Endothelial cell of umbilical vein (primary cell): ENCODE results near the gene CYP1A1. TPM values are rescaled to one million over a fixed set of nuclear protein-coding genes. Genes with fewer than 3 reads are reported as not detected.

ENCODE experiments used
- BruUV-seq: library from RNA; stranded (reverse); fragments of 400-500 nt; replicated peaks from 2 replicates; lab custom pipeline; 2021; lab: Mats Ljungman, UMichigan
- CTCF ChIA-PET: fragments of 300-600, 350-600 bp; sonication (Branson Sonifier 250); formaldehyde crosslinking; loops from one replicate; lab custom pipeline; 2021; ENCODE audit warnings: antibody characterized with exemption, inconsistent platforms; lab: Charles Lee
- POLR2A ChIA-PET: fragments of 300-600, 350-600 bp; sonication (Branson Sonifier 250); formaldehyde crosslinking; loops from one replicate; lab custom pipeline; 2021; ENCODE audit warnings: antibody characterized with exemption, inconsistent platforms; lab: Charles Lee
- DNase-seq: peaks from one replicate; pipeline ENCODE4 v3.0.0-alpha.2; 2011; ENCODE audit warnings: low read depth, low spot score
- FAIRE-seq: peaks from 2 replicates; lab custom pipeline; 2011; peaks lifted over from hg19 to GRCh38; lab: Jason Lieb, UNC
- H2AFZ ChIP-seq: 2 replicates; pipeline ENCODE4 v1.6.0; 2012; ENCODE audit warnings: low read depth, low read length, control low read depth, inconsistent platforms
- H3K27ac ChIP-seq: 2 replicates; pipeline ENCODE4 v1.5.1; 2011; ENCODE audit warnings: low read depth, mild to moderate bottlenecking, control low read depth, low read length, moderate library complexity; ENCODE audit not compliant: insufficient read depth
- H3K27me3 ChIP-seq, 2 experiments: 2 replicates each; pipeline versions ENCODE4 v1.6.0 to v1.6.1; 2011; ENCODE audit warnings: low read length in 2 of 2, mixed read lengths in 1 of 2; ENCODE audit not compliant: control insufficient read depth in 2 of 2, insufficient read depth in 2 of 2
- H3K36me3 ChIP-seq, 2 experiments: 2 replicates in 1 of 2; 3 replicates in 1 of 2; pipeline ENCODE4 v1.5.1; 2011; ENCODE audit warnings: low read length in 2 of 2, mild to moderate bottlenecking in 1 of 2, moderate library complexity in 1 of 2; ENCODE audit not compliant: control insufficient read depth in 2 of 2, insufficient read depth in 2 of 2; ENCODE audit errors: extremely low read depth in 1 of 2
- H3K4me1 ChIP-seq: 3 replicates; pipeline ENCODE4 v1.5.1; 2011; ENCODE audit warnings: mild to moderate bottlenecking, low read length; ENCODE audit not compliant: control insufficient read depth, insufficient read depth; ENCODE audit errors: extremely low read depth
- H3K4me2 ChIP-seq: 2 replicates; pipeline ENCODE4 v1.6.1; 2011; ENCODE audit warnings: low read length, control low read depth, mixed read lengths; ENCODE audit not compliant: insufficient read depth
- H3K4me3 ChIP-seq, 3 experiments: fragments of 200-600 bp in 1 of 3; sonication (generic), shearing (Covaris generic) in 1 of 3; replicated peaks in 1 of 3; 2 replicates each; pipeline ENCODE4 v1.5.1; 2011 to 2016; ENCODE audit warnings: control low read depth in 3 of 3, low read length in 3 of 3, mild to moderate bottlenecking in 2 of 3, inconsistent platforms in 1 of 3, low read depth in 1 of 3, moderate library complexity in 1 of 3; ENCODE audit not compliant: insufficient read depth in 1 of 3
- H3K79me2 ChIP-seq: 2 replicates; pipeline ENCODE4 v1.6.0; 2012; ENCODE audit warnings: low read length, inconsistent platforms; ENCODE audit not compliant: control insufficient read depth, insufficient read depth
- H3K9ac ChIP-seq: replicated peaks from 2 replicates; pipeline ENCODE3; 2011; ENCODE audit warnings: low read length, control low read depth; ENCODE audit not compliant: insufficient read depth; ENCODE audit errors: extremely low read depth
- H3K9me1 ChIP-seq: replicated peaks from 3 replicates; pipeline ENCODE4 v1.6.0; 2011; ENCODE audit warnings: mild to moderate bottlenecking, low read length; ENCODE audit not compliant: control insufficient read depth, insufficient read depth; ENCODE audit errors: extremely low read depth
- H3K9me3 ChIP-seq: replicated peaks from 2 replicates; pipeline ENCODE4 v1.5.1; 2012; ENCODE audit warnings: low read length, inconsistent platforms; ENCODE audit not compliant: control insufficient read depth, insufficient read depth
- H4K20me1 ChIP-seq: replicated peaks from 2 replicates; pipeline ENCODE3; 2011; ENCODE audit warnings: mild to moderate bottlenecking, low read length; ENCODE audit not compliant: control insufficient read depth, insufficient read depth; ENCODE audit errors: extremely low read depth
- EZH2 ChIP-seq: IDR thresholded peaks from 2 replicates; pipeline ENCODE4 v1.6.1; 2012; ENCODE audit warnings: borderline replicate concordance, low read depth, mild to moderate bottlenecking, moderate library complexity, low read length, inconsistent platforms; ENCODE audit not compliant: severe bottlenecking
- FOS ChIP-seq: IDR thresholded peaks from 2 replicates; pipeline ENCODE4 v1.6.1; 2011; ENCODE audit warnings: mild to moderate bottlenecking, low read length, moderate library complexity, borderline replicate concordance; ENCODE audit not compliant: insufficient read depth
- GATA2 ChIP-seq: IDR thresholded peaks from 2 replicates; pipeline ENCODE4 v1.7.0; 2011; ENCODE audit warnings: low read depth, mild to moderate bottlenecking, moderate library complexity, mixed read lengths, low read length; ENCODE audit not compliant: insufficient read length, insufficient read depth
- JUN ChIP-seq: IDR thresholded peaks from 2 replicates; pipeline ENCODE4 v1.6.1; 2011; ENCODE audit warnings: borderline replicate concordance, low read depth; ENCODE audit not compliant: insufficient read length, insufficient read depth
- MYC ChIP-seq: IDR thresholded peaks from one replicate; pipeline ENCODE4 v1.6.1; 2011; ENCODE audit warnings: mild to moderate bottlenecking, low read depth, low read length
- POLR2A ChIP-seq: IDR thresholded peaks from 2 replicates; pipeline ENCODE4 v1.6.1; 2012; ENCODE audit warnings: low read depth, mild to moderate bottlenecking, control low read depth, low read length
- POLR2AphosphoS5 ChIP-seq: IDR thresholded peaks from 2 replicates; pipeline ENCODE4 v1.6.1; 2012; ENCODE audit warnings: low read depth, mild to moderate bottlenecking, control low read depth, low read length, moderate library complexity; ENCODE audit not compliant: insufficient read depth
- dilution Hi-C: fragments of 300-500 bp; cut with MboI; formaldehyde crosslinking; loops from one replicate; pipeline ENCODE4 v1.15.0; 2019; ENCODE audit warnings: low sequenced_read_pairs; ENCODE audit not compliant: extremely low pct_ligation_motif_present
- intact Hi-C: fragments of 100-400 bp; cut with micrococcal nuclease; formaldehyde crosslinking; loops from one replicate; pipeline ENCODE4 v1.10.0; 2022
- polyA plus RNA-seq, 4 experiments: library from polyadenylated mRNA; depleted of rRNA in 3 of 4; stranded (reverse) in 3 of 4; unstranded in 1 of 4; fragments of >200 nt; gene quantifications; 2 replicates each; pipeline versions ENCODE4 v1.2.1 to v1.2.3, GENCODE V29; 2011 to 2012; ENCODE audit warnings: missing spikeins in 1 of 4
- total RNA-seq: library from RNA; stranded (reverse); gene quantifications from 2 replicates; pipeline ENCODE4 v1.2.3, GENCODE V29; 2021
- TF ChIP-seq, protein P1 (sequence below): IDR thresholded peaks from 2 replicates; pipeline ENCODE4 v1.6.1; 2011; ENCODE audit not compliant: insufficient read depth, insufficient read length
- TF ChIP-seq, protein P2 (sequence below), 2 donors: IDR thresholded peaks; 1 replicate in 1 of 2; 2 replicates in 1 of 2; pipeline ENCODE4 v1.5.1; 2011; ENCODE audit warnings: low read length in 2 of 2, mild to moderate bottlenecking in 2 of 2, moderate library complexity in 2 of 2, control low read depth in 1 of 2, inconsistent platforms in 1 of 2, low read depth in 1 of 2; ENCODE audit not compliant: insufficient read depth in 1 of 2; ENCODE audit errors: extremely low read depth in 1 of 2

The CYP1A1 gene
- total and polyA plus RNA-seq, 2 donors (not counting 3 experiments of a cell fraction or from before 2014, with no cell fraction given): 7.6 to 13.1 TPM

DNA sequence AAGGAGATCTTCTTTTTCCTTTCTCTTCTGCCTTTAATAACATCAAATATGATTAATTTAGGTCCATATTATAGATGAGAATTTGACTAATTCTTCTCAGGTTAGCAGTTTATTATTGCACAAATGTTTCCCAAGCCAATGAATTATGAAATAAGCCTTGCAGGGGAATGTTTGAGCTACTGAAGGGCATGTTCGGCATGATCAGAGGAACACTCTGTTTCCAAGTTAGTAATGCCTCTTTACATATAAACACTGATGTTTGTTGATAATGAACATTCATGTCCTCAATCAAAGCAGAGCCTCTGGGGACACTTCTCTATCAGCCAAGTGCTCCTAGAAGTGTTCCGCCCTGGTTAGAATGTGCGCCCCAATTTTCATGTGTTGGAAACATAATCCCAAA lies 10.0 kb upstream of the CYP1A1 start:
- TF ChIP-seq, protein P1, sequence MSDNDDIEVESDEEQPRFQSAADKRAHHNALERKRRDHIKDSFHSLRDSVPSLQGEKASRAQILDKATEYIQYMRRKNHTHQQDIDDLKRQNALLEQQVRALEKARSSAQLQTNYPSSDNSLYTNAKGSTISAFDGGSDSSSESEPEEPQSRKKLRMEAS: no peak
- TF ChIP-seq, protein P2, sequence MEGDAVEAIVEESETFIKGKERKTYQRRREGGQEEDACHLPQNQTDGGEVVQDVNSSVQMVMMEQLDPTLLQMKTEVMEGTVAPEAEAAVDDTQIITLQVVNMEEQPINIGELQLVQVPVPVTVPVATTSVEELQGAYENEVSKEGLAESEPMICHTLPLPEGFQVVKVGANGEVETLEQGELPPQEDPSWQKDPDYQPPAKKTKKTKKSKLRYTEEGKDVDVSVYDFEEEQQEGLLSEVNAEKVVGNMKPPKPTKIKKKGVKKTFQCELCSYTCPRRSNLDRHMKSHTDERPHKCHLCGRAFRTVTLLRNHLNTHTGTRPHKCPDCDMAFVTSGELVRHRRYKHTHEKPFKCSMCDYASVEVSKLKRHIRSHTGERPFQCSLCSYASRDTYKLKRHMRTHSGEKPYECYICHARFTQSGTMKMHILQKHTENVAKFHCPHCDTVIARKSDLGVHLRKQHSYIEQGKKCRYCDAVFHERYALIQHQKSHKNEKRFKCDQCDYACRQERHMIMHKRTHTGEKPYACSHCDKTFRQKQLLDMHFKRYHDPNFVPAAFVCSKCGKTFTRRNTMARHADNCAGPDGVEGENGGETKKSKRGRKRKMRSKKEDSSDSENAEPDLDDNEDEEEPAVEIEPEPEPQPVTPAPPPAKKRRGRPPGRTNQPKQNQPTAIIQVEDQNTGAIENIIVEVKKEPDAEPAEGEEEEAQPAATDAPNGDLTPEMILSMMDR (IDR thresholded peaks at IDR 0.05; ENCODE audit: extremely low read depth in 1 of 2, insufficient read depth in 1 of 2, low read depth in 1 of 2, low read length in 2 of 2): no peak
- TF ChIP-seq FOS: no peak
- TF ChIP-seq POLR2AphosphoS5: no peak
- no peak for TF ChIP-seq POLR2A
- TF ChIP-seq EZH2: no peak
- TF ChIP-seq GATA2: no peak
- no peak for TF ChIP-seq JUN
- no peak for TF ChIP-seq MYC
- H3K9ac ChIP-seq: no peak overlapping the region
- no peaks in the 10 kb centered on the region for H3K9me1 ChIP-seq
- ChIA-PET POLR2A (no interaction called here), CTCF (interaction anchor here (0.8 to 1.6 kb wide), 2 partner anchors 10 to 33 kb away, joined by 3 to 5 read pairs; partner anchors contain the start of gene CYP1A1)
- no peak overlapping the region for H3K4me3 ChIP-seq
- DNase-seq: no peak
- intact Hi-C loops (no loop called here), dilution Hi-C loops (no loop called here)
- no peak overlapping the region for H2AFZ ChIP-seq
- BruUV-seq: no TSS peak
- H3K4me2 ChIP-seq: no peak overlapping the region
- no peak for FAIRE-seq
- no peaks in the 10 kb centered on the region for H4K20me1 ChIP-seq
- H3K9me3 ChIP-seq: no peaks in the 10 kb centered on the region
- H3K4me1 ChIP-seq: no peaks in the 10 kb centered on the region
- no peak overlapping the region for H3K27ac ChIP-seq
- H3K36me3 ChIP-seq: no peaks in the 10 kb centered on the region
- H3K79me2 ChIP-seq: no peaks in the 10 kb centered on the region
- H3K27me3 ChIP-seq: peaks cover 3 to 8% of the 10 kb centered on the region in 2 experiments
